NCI-H146 (cell line): ENCODE measurements around the gene FCHO2.
A peak's percentile ranks its signal among the peaks of the same experiment; 100 is the strongest.
"Not testable (repeated sequence)": the region's sequence is repeated elsewhere in the genome, so short reads cannot be mapped to it uniquely, and the experiment has no call there.

Source experiments
- DNase-seq: peaks from one replicate; lab custom pipeline; 2025; lab: John Stamatoyannopoulos, UW

The FCHO2 gene

DNA sequence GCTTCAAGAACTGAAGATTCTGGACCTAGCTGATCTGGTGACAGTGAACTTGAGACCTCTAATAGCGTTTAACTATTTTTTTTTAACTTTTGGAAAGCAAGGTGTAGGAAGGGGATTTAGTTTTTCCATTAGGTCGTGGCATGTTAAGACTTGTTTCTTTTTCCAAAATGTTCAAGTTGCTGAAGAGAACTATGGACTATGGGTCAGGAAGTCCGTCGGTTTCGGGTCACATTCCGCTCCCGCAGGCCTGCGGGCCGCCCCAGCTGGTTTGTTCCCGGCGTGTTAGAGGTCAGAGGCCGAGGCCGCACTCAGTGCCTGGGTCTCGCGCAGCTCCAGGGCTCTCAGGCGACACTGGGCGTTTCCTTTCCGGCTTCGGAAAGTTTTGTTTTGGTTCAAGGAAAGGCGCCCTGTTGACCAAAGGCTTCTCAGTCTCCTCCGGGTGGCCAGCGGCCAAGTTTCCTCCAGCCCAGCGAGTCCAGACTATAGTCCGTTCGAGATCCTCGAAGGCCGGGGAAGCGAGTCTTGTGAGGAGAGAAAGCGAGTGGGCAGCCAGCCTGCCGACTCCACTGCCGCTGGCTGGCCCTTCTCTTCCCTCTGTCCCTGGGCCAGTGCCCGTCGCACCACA, 586 bp upstream of the FCHO2 start:
- DNase-seq: no peak

DNA sequence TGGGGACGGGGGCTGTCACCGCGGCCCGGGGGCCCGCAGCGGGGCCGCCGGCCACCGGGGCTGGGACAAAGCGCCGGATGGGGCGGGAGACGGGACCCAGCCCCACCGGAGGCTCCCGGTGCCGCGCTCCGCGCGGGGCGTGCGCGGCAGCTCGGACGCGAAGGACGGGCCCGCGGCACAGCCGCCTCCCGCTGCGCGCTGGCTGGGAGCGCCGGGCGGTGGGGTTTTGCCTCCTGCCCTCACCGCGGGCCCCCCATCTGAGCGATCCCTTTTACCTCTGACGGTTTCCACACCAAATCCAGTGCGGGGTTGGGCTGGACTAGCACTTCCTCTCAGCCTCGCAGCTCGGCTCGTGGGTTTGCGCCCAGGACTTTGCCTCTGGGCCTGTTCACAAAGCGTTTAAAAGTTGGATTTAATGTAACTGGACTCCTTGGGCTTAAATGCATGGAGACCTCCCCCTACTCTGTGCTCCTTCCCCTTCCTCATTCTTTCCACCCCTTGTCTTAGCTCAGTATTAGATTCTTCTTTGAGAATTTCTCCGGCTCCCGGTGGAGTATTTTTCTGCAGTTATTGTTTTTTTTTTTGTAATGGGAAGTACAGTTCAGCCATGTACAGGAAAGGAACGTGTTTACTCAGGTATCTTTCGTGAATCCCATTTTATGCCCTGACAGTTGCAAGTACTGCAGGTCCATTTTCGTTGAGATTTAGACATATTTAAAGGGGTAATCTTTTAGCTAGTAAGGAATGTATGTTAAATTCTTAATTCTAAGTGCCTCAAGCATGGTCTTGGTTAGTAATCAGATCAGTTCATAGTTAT, 691 bp downstream of the FCHO2 start:
- peak; percentile 63 for DNase-seq

- DNase-seq: no peak
Measured at GRCh38 chr5:72957337-72957736, 1.5 kb downstream of the FCHO2 start.

DNA sequence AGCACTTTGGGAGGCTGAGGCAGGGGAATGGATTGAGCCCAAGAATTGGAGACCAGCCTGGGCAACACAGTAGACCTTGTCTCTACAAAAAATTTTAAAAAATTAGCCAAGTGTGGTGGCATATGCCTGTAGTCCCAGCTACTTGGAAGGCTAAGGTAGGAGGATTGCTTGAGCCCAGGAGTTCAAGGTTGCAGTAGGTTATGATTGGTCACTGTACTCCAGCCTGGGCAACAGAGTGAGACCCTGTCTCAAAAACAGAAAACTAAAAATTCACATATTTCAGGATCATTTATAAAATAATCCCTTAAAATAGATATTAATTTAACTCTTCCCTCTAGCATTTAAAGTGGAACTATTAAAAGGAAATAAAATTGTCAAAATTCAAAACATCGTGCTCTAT, 3.4 kb downstream of the FCHO2 start:
- no peak for DNase-seq

DNA sequence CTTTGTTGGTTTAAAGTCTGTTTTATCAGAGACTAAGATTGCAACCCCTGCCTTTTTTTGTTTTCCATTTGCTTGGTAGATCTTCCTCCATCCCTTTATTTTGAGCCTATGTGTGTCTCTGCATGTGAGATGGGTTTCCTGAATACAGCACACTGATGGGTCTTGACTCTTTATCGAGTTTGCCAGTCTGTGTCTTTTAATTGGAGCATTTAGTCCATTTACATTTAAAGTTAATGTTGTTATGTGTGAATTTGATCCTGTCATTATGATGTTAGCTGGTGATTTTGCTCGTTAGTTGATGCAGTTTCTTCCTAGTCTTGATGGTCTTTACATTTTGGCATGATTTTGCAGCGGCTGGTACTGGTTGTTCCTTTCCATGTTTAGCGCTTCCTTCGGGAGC, 18.6 kb downstream of the FCHO2 start:
- DNase-seq: not testable (repeated sequence)

- DNase-seq: not testable (repeated sequence)
Measured at GRCh38 chr5:72976810-72977209, 21.0 kb downstream of the FCHO2 start.

- no peak for DNase-seq
Measured at GRCh38 chr5:72985719-72986118, 29.9 kb downstream of the FCHO2 start.

DNA sequence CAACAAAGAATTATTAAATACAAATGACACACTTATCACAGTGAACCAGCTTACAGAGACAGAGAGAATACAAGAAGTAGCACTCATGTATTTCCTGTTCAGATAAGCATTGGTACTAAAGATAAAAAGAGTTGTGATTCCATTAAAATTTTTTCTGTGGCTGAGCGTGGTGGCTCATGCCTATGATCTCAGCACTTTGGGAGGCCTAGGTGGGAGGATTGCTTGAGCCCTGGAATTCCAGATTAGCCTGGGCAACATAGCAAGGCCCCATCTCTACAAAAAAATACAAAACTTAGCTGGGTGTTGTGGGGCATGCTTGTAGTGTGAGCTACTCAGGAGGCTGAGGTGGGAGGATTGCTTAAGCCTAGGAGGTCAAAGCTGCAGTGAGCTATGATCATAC, 32.9 kb downstream of the FCHO2 start:
- no peak for DNase-seq

- DNase-seq: no peak
Measured at GRCh38 chr5:72991394-72991793, 35.6 kb downstream of the FCHO2 start.

DNA sequence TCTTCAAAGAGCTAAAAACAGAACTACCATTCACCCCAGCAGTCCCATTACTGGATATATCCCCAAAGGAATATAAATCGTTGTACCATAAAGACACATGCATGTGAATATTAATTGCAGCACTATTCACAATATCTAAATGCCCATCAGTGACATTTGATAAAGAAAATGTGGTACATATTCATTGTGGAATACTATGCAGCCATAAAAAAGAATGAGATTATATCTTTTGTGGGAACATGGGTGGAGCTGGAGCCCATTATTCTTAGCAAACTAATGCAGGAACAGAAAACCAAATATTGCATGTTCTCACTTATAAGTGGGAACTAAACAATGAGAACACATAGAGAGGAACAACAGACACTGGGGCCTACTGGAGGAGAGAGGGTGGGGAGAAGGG, 38.7 kb downstream of the FCHO2 start:
- DNase-seq: no peak

DNA sequence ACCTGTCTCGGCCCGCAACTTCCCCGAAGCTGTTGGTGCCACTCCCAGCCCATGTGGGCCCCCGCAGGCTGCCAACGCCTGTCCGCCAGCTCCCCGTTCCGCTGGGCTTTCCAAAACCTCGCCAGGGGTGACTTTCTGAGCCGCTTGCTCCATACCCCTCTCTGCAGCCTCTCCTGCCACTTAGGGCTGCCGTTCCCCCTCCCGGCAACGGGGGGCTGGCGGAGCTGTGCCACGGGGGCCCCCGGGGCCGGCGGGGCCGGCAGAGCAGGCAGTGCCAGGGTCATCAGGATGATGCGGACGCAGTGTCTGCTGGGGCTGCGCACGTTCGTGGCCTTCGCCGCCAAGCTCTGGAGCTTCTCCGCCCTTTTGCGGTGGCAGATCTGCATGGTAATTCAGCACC, 40.8 kb downstream of the FCHO2 start:
- no peak for DNase-seq

- DNase-seq: no peak
Measured at GRCh38 chr5:72999916-73000315, 44.1 kb downstream of the FCHO2 start.

GRCh38 chr5:73005886-73006285, 50.0 kb downstream of the FCHO2 start:
- no peak for DNase-seq

DNA sequence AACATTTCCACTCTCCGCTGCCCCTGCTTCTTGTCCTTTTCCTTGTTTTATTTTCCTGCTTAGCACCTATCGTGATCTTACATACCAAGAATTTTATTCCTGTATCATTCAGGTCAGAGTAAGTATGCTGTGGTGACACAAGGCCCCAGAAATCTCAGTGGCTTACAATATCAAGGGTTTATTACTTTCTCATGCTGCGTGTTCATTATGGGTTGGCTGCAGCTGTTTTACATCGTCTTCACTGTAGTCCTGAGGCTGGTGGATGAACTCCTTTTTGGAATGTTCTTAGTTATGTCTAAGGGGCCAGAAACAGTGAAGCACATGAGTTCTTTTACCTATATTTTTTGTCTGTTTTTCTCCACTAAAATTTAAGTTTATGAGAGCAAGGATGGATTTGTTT, 51.2 kb downstream of the FCHO2 start:
- DNase-seq: no peak

- DNase-seq: no peak
Measured at GRCh38 chr5:73008831-73009230, 53.0 kb downstream of the FCHO2 start.

DNA sequence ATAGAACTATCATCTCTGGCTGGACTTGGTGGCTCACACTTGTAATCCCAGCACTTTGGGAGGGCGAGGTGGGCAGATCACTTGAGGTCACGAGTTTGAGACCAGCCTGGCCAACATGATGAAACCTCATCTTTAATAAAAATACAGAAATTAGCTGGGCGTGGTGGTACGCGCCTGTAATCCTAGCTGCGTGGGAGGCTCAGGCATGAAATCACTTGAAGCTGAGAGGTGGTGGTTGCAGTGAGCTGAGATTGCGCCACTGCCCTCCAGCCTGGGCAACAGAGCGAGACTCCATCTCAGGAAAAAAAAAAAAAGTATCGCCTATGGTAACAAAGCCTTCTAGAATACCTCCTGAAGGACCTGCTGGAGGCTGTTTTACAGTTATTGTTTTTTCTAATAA, 55.8 kb downstream of the FCHO2 start:
- DNase-seq: not testable (repeated sequence)

- DNase-seq: no peak
Measured at GRCh38 chr5:73018892-73019291, 63.1 kb downstream of the FCHO2 start.

DNA sequence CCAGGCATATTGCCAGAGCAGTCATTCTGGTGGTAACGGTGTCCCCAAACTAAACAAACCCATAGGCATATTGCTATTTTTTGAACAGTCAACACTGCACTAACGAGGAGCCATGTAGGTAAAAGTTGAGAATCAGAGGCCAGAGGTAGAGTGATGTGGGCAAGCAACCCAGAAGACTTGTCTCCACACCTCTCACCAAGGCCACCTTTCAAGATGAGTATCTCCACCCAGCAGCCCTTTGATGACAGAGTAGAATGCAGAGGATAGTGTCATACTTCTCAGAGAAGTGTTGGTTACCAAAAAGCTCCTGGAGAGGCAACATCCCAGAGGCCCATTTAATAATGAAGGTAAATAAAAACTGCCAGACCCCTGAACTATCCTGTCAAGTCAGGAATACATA, 63.9 kb downstream of the FCHO2 start:
- DNase-seq: no peak

DNA sequence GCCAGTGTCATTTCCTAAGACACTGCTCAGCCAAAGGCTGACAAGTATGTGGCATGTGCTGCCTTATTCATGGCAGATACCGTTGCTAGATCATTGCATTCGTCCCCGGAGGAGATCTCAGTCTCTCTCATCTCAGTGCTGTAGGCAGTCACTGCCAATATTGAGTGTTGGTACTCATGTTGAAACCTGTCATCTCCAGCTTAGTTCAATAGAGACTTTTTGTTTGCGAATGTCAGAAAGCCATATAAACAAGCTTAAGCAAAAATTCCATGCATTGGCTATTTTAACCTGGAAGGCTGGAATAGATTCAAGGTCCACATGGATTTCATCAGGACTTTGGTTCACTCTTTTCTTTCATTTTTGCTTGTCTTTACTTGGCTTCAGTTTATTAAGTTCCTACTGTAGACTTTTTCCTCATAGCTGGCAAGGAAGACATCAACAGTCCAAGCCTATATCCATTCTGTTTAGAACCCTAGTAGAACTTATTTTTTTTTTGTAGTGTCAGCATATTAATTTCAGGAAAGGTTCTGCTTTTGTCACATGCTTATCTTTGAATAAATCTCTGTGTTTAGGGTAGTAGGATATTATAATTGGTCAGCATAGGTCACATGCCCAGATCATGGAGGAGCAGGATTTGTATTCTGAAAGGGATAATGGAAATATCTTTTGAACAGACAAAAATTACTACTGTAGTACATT, 66.8 kb downstream of the FCHO2 start:
- no peak for DNase-seq

DNA sequence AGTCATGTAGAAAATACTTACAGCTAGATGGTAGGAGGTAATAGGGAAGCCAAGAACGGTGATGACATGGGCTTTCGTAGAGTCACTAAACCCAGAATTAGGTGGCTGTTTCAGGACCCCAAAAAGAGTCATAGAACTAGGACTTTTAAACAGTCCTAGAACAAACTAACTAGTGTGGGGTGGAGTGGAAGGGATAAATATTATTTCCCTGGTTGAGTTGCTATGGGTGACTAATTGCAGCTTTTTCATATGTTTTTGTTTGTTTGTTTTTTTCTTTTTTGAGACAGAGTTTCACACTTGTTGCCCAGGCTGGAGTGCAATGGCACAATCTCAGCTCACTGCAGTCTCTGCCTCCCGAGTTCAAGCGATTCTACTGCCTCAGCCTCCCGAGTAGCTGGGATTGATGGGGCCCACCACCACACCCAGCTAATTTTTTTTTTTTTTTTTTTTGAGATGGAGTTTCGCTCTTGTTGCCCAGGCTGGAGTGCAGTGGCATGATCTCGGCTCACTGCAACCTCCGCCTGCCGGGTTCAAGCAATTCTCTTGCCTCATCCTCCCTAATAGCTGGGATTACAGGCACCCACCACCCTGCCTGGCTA, 69.2 kb downstream of the FCHO2 start:
- DNase-seq: not testable (repeated sequence)

DNA sequence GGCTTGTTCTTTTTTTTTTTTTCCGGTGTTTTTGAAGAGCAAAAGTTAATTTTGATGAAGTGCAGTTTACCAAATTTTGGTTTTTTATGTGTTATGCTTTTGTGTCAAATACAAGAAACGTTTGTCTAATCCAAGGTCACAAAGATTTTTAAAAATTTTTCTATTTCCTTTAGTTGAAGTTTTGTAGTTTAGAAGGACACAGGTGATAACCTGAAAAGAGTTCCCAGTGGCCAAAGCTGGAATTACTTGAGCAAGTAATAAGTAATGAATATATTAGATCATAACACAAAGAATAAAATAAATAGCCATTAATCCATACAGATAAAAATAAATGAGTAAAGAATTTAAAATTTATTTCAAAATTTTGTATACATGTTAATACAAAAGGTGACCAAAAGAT, 71.5 kb downstream of the FCHO2 start:
- DNase-seq: no peak

- no peak for DNase-seq
Measured at GRCh38 chr5:73027816-73028215, 72.0 kb downstream of the FCHO2 start.
